BE2C (cell line): Measurements from ENCODE around the gene ARAP2.

Experiments
- DNase-seq: peaks from one replicate; pipeline ENCODE4 v3.0.0-alpha.2; 2020
- H3K27me3 ChIP-seq: fragments of 250-450 bp; sonication (Bioruptor Pico); 2 replicates; pipeline ENCODE4 v1.5.1; 2020; ENCODE audit warnings: mild to moderate bottlenecking
- H3K36me3 ChIP-seq: fragments of 250-450 bp; sonication (Bioruptor Pico); 2 replicates; pipeline ENCODE4 v1.5.1; 2020; ENCODE audit warnings: mild to moderate bottlenecking
- H3K4me1 ChIP-seq: fragments of 250-450 bp; sonication (Bioruptor Pico); 2 replicates; pipeline ENCODE4 v1.5.1; 2020
- H3K4me3 ChIP-seq: 2 replicates; pipeline ENCODE4 v1.5.1; 2011; ENCODE audit warnings: low read depth, low read length
- H3K9me3 ChIP-seq: fragments of 250-450 bp; sonication (Bioruptor Pico); 2 replicates; pipeline ENCODE4 v1.5.1; 2020
- CTCF ChIP-seq: IDR thresholded peaks from 2 replicates; pipeline ENCODE4 v1.5.1; 2012; ENCODE audit warnings: mild to moderate bottlenecking, low read depth, low read length

Gene ARAP2

GRCh38 chr4:36026348-36026880 lies 217.9 kb downstream of the ARAP2 start:
- Histone ChIP-seq H3K9me3 (no peaks in the 10 kb centered on the region), H3K4me3 (no peak overlapping the region), H3K36me3 (no peaks in the 10 kb centered on the region), H3K4me1 (no peaks in the 10 kb centered on the region), H3K27me3 (no peaks in the 10 kb centered on the region)
- DNase-seq = no peak
- no peak for TF ChIP-seq CTCF

- Histone ChIP-seq H3K4me1 (no peaks in the 10 kb centered on the region), H3K36me3 (no peaks in the 10 kb centered on the region), H3K4me3 (no peak overlapping the region), H3K9me3 (no peaks in the 10 kb centered on the region), H3K27me3 (no peaks in the 10 kb centered on the region)
- no peak for DNase-seq
- TF ChIP-seq CTCF = no peak
Measured at GRCh38 chr4:36024901-36025660, 219.2 kb downstream of the ARAP2 start.

GRCh38 chr4:36020351-36020750 lies 224.0 kb downstream of the ARAP2 start:
- no peaks in the 10 kb centered on the region for H3K4me1 ChIP-seq
- no peaks in the 10 kb centered on the region for H3K27me3 ChIP-seq
- H3K9me3 ChIP-seq = no peaks in the 10 kb centered on the region
- no peak overlapping the region for H3K4me3 ChIP-seq
- no peaks in the 10 kb centered on the region for H3K36me3 ChIP-seq
- no peak for TF ChIP-seq CTCF
- DNase-seq = no peak
